KOPT-K1 (cell line): ENCODE results near the gene ENPP1.

ENCODE experiments used
- H3K27ac ChIP-seq: fragments of 200-600 bp; sonication (generic); 2 replicates; pipeline ENCODE4 v1.5.1; 2016; ENCODE audit warnings: antibody characterized with exemption, mild to moderate bottlenecking, low read depth, low read length; ENCODE audit not compliant: poor library complexity, severe bottlenecking
- H3K36me3 ChIP-seq: fragments of 200-600 bp; sonication (generic); 2 replicates; pipeline ENCODE4 v1.5.1; 2017; ENCODE audit warnings: antibody characterized with exemption, mild to moderate bottlenecking, low read length, moderate library complexity; ENCODE audit not compliant: insufficient read depth
- H3K9me3 ChIP-seq: fragments of 200-600 bp; sonication (generic); 2 replicates; pipeline ENCODE4 v1.5.1; 2017; ENCODE audit warnings: antibody characterized with exemption, low read length, mild to moderate bottlenecking; ENCODE audit not compliant: insufficient read depth, poor library complexity, severe bottlenecking

Gene ENPP1

GRCh38 chr6:131831886-131832285 lies 24.1 kb downstream of the ENPP1 start:
- Histone ChIP-seq H3K27ac (no peak overlapping the region), H3K9me3 (no peaks in the 10 kb centered on the region), H3K36me3 (no peaks in the 10 kb centered on the region)

- H3K27ac ChIP-seq: no peak overlapping the region
- no peaks in the 10 kb centered on the region for H3K36me3 ChIP-seq
- no peaks in the 10 kb centered on the region for H3K9me3 ChIP-seq
Observed at GRCh38 chr6:131832363-131832762, 24.5 kb downstream of the ENPP1 start.

GRCh38 chr6:131838051-131838450 lies 30.2 kb downstream of the ENPP1 start:
- Histone ChIP-seq H3K27ac (no peak overlapping the region), H3K9me3 (no peaks in the 10 kb centered on the region)

GRCh38 chr6:131839388-131839787 lies 31.6 kb downstream of the ENPP1 start:
- H3K9me3 ChIP-seq: no peaks in the 10 kb centered on the region
- no peaks in the 10 kb centered on the region for H3K36me3 ChIP-seq
- no peak overlapping the region for H3K27ac ChIP-seq

More at GRCh38 chr6:131838051-131838450, 30.2 kb downstream of the ENPP1 start:
- H3K36me3 ChIP-seq: no peaks in the 10 kb centered on the region

- H3K27ac ChIP-seq: no peak overlapping the region
- H3K36me3 ChIP-seq: no peaks in the 10 kb centered on the region
- no peaks in the 10 kb centered on the region for H3K9me3 ChIP-seq
Observed at GRCh38 chr6:131840441-131840840, 32.6 kb downstream of the ENPP1 start.

GRCh38 chr6:131840936-131841583 lies 33.2 kb downstream of the ENPP1 start:
- Histone ChIP-seq H3K9me3 (no peaks in the 10 kb centered on the region), H3K36me3 (no peaks in the 10 kb centered on the region), H3K27ac (no peak overlapping the region)

- H3K9me3 ChIP-seq: no peaks in the 10 kb centered on the region
- no peaks in the 10 kb centered on the region for H3K36me3 ChIP-seq
- H3K27ac ChIP-seq: no peak overlapping the region
Observed at GRCh38 chr6:131843768-131844167, 35.9 kb downstream of the ENPP1 start.

- Histone ChIP-seq H3K9me3 (no peaks in the 10 kb centered on the region), H3K36me3 (no peaks in the 10 kb centered on the region), H3K27ac (no peak overlapping the region)
Observed at GRCh38 chr6:131844243-131844841, 36.5 kb downstream of the ENPP1 start.

- Histone ChIP-seq H3K36me3 (no peaks in the 10 kb centered on the region), H3K27ac (no peak overlapping the region), H3K9me3 (no peaks in the 10 kb centered on the region)
Observed at GRCh38 chr6:131846023-131846663, 38.3 kb downstream of the ENPP1 start.

GRCh38 chr6:131846905-131847304 lies 39.1 kb downstream of the ENPP1 start:
- no peaks in the 10 kb centered on the region for H3K36me3 ChIP-seq

GRCh38 chr6:131849799-131850198 lies 42.0 kb downstream of the ENPP1 start:
- Histone ChIP-seq H3K36me3 (no peaks in the 10 kb centered on the region), H3K27ac (no peak overlapping the region), H3K9me3 (no peaks in the 10 kb centered on the region)

More at GRCh38 chr6:131846905-131847304, 39.1 kb downstream of the ENPP1 start:
- no peaks in the 10 kb centered on the region for H3K9me3 ChIP-seq
- H3K27ac ChIP-seq: no peak overlapping the region

- Histone ChIP-seq H3K27ac (no peak overlapping the region), H3K9me3 (no peaks in the 10 kb centered on the region), H3K36me3 (no peaks in the 10 kb centered on the region)
Observed at GRCh38 chr6:131851049-131851769, 43.4 kb downstream of the ENPP1 start.

- Histone ChIP-seq H3K36me3 (no peaks in the 10 kb centered on the region), H3K9me3 (no peaks in the 10 kb centered on the region), H3K27ac (no peak overlapping the region)
Observed at GRCh38 chr6:131852200-131852599, 44.4 kb downstream of the ENPP1 start.

- Histone ChIP-seq H3K36me3 (no peaks in the 10 kb centered on the region), H3K27ac (no peak overlapping the region), H3K9me3 (no peaks in the 10 kb centered on the region)
Observed at GRCh38 chr6:131854803-131855202, 47.0 kb downstream of the ENPP1 start.

GRCh38 chr6:131858765-131859415 lies 51.1 kb downstream of the ENPP1 start:
- Histone ChIP-seq H3K9me3 (no peaks in the 10 kb centered on the region), H3K36me3 (no peaks in the 10 kb centered on the region), H3K27ac (no peak overlapping the region)
